ENCODE results near the gene ABHD16A. TPM values are rescaled to one million over a fixed set of nuclear protein-coding genes. Genes with fewer than 3 reads are reported as not detected.
A peak's percentile ranks its signal among the peaks of the same experiment; 100 is the strongest.

ABHD16A gene
- total and polyA plus RNA-seq, 2 of the 13 experiments (the other 11 are each of a cell fraction or from before 2014, with no cell fraction given): 43.5 to 45.4 TPM

DNA sequence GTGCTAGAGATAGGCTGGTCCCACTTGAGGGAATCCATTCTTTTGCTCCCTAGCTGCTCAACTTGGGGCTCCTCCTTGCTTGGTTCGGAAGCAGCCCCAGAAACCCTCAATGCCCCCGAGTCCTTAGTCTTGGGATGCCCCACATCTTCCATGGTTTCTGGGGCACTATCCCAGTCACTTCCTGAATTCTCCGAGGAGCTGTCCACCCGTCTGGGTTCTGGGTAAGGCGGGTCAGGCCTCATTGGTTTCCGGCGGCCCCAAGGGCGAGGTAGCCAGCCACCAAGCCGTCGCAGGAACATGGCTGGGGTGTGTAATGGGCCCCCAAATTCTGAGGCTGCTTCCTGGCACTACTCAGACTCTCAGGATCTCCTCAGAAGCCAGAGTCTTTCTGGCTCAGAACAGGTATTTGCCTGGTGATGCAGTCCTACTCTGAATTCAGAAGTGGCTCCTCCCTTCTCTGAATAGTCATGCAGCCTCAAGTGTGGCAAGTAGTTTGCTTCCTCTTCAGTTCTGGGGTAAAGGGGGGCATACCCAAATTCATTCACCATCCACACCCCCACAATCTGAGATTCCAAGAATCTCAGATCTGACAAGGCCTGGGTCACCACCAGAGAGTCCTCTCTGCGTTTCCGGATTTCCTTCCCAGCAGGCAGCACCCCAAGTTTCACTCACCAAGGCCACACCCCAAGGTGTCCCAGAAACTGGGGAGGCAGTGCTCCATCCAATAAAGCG lies 43.3 kb downstream of the ABHD16A start (continued):
- TF ChIP-seq, protein P1, sequence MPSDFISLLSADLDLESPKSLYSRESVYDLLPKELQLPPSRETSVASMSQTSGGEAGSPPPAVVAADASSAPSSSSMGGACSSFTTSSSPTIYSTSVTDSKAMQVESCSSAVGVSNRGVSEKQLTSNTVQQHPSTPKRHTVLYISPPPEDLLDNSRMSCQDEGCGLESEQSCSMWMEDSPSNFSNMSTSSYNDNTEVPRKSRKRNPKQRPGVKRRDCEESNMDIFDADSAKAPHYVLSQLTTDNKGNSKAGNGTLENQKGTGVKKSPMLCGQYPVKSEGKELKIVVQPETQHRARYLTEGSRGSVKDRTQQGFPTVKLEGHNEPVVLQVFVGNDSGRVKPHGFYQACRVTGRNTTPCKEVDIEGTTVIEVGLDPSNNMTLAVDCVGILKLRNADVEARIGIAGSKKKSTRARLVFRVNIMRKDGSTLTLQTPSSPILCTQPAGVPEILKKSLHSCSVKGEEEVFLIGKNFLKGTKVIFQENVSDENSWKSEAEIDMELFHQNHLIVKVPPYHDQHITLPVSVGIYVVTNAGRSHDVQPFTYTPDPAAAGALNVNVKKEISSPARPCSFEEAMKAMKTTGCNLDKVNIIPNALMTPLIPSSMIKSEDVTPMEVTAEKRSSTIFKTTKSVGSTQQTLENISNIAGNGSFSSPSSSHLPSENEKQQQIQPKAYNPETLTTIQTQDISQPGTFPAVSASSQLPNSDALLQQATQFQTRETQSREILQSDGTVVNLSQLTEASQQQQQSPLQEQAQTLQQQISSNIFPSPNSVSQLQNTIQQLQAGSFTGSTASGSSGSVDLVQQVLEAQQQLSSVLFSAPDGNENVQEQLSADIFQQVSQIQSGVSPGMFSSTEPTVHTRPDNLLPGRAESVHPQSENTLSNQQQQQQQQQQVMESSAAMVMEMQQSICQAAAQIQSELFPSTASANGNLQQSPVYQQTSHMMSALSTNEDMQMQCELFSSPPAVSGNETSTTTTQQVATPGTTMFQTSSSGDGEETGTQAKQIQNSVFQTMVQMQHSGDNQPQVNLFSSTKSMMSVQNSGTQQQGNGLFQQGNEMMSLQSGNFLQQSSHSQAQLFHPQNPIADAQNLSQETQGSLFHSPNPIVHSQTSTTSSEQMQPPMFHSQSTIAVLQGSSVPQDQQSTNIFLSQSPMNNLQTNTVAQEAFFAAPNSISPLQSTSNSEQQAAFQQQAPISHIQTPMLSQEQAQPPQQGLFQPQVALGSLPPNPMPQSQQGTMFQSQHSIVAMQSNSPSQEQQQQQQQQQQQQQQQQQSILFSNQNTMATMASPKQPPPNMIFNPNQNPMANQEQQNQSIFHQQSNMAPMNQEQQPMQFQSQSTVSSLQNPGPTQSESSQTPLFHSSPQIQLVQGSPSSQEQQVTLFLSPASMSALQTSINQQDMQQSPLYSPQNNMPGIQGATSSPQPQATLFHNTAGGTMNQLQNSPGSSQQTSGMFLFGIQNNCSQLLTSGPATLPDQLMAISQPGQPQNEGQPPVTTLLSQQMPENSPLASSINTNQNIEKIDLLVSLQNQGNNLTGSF (CRISPR knock-in tag; IDR thresholded peaks at IDR 0.05): peak; percentile 19; the same call in 1 of the 2 replicates
- TF ChIP-seq ZNF776 (CRISPR knock-in tag; IDR thresholded peaks at IDR 0.05): no peak
- TF ChIP-seq, protein P2, sequence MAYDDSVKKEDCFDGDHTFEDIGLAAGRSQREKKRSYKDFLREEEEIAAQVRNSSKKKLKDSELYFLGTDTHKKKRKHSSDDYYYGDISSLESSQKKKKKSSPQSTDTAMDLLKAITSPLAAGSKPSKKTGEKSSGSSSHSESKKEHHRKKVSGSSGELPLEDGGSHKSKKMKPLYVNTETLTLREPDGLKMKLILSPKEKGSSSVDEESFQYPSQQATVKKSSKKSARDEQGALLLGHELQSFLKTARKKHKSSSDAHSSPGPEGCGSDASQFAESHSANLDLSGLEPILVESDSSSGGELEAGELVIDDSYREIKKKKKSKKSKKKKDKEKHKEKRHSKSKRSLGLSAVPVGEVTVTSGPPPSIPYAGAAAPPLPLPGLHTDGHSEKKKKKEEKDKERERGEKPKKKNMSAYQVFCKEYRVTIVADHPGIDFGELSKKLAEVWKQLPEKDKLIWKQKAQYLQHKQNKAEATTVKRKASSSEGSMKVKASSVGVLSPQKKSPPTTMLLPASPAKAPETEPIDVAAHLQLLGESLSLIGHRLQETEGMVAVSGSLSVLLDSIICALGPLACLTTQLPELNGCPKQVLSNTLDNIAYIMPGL (CRISPR knock-in tag; IDR thresholded peaks at IDR 0.05; ENCODE audit: borderline replicate concordance in 1 of 2, low read depth in 1 of 2): 0 out of 4 replicates have a peak, but pooled peaks of 1 of the 2 experiments have one; percentile 12
- TF ChIP-seq RFX5 (IDR thresholded peaks at IDR 0.05; ENCODE audit: low read depth, low read length): no peak
- TF ChIP-seq, protein P3, sequence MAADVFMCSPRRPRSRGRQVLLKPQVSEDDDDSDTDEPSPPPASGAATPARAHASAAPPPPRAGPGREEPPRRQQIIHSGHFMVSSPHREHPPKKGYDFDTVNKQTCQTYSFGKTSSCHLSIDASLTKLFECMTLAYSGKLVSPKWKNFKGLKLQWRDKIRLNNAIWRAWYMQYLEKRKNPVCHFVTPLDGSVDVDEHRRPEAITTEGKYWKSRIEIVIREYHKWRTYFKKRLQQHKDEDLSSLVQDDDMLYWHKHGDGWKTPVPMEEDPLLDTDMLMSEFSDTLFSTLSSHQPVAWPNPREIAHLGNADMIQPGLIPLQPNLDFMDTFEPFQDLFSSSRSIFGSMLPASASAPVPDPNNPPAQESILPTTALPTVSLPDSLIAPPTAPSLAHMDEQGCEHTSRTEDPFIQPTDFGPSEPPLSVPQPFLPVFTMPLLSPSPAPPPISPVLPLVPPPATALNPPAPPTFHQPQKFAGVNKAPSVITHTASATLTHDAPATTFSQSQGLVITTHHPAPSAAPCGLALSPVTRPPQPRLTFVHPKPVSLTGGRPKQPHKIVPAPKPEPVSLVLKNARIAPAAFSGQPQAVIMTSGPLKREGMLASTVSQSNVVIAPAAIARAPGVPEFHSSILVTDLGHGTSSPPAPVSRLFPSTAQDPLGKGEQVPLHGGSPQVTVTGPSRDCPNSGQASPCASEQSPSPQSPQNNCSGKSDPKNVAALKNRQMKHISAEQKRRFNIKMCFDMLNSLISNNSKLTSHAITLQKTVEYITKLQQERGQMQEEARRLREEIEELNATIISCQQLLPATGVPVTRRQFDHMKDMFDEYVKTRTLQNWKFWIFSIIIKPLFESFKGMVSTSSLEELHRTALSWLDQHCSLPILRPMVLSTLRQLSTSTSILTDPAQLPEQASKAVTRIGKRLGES (CRISPR knock-in tag; IDR thresholded peaks at IDR 0.05; ENCODE audit: borderline replicate concordance): no peak
- no peak for TF ChIP-seq ZNF891 (CRISPR knock-in tag; IDR thresholded peaks at IDR 0.05)
- TF ChIP-seq HCFC1 (IDR thresholded peaks at IDR 0.05; ENCODE audit: low read depth, low read length): no peak
- no peak for TF ChIP-seq KDM1A (CRISPR knock-in tag; IDR thresholded peaks at IDR 0.05)
- no peak for TF ChIP-seq NR3C1 (CRISPR knock-in tag; IDR thresholded peaks at IDR 0.05)
- TF ChIP-seq, protein P4, sequence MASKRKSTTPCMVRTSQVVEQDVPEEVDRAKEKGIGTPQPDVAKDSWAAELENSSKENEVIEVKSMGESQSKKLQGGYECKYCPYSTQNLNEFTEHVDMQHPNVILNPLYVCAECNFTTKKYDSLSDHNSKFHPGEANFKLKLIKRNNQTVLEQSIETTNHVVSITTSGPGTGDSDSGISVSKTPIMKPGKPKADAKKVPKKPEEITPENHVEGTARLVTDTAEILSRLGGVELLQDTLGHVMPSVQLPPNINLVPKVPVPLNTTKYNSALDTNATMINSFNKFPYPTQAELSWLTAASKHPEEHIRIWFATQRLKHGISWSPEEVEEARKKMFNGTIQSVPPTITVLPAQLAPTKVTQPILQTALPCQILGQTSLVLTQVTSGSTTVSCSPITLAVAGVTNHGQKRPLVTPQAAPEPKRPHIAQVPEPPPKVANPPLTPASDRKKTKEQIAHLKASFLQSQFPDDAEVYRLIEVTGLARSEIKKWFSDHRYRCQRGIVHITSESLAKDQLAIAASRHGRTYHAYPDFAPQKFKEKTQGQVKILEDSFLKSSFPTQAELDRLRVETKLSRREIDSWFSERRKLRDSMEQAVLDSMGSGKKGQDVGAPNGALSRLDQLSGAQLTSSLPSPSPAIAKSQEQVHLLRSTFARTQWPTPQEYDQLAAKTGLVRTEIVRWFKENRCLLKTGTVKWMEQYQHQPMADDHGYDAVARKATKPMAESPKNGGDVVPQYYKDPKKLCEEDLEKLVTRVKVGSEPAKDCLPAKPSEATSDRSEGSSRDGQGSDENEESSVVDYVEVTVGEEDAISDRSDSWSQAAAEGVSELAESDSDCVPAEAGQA (IDR thresholded peaks at IDR 0.05; ENCODE audit: low read depth): no peak
- TF ChIP-seq, protein P4 (CRISPR knock-in tag; IDR thresholded peaks at IDR 0.05; ENCODE audit: borderline replicate concordance): no peak
